ENCODE data around the gene TSHZ2.

The TSHZ2 gene

GRCh38 chr20:53298260-53298659, 326.1 kb downstream of the TSHZ2 start:
- no peak overlapping the region for H3K27ac ChIP-seq
- TF ChIP-seq ZFX (IDR thresholded peaks at IDR 0.05) = no peak
- TF ChIP-seq CTCF (conservative IDR thresholded peaks at IDR 0.05) = no peak

GRCh38 chr20:53298911-53299310, 326.8 kb downstream of the TSHZ2 start:
- no peak for TF ChIP-seq CTCF (conservative IDR thresholded peaks at IDR 0.05)
- H3K27ac ChIP-seq = no peak overlapping the region

GRCh38 chr20:53299831-53300230, 327.7 kb downstream of the TSHZ2 start:
- TF ChIP-seq CTCF (conservative IDR thresholded peaks at IDR 0.05) = no peak
- no peak for TF ChIP-seq ZFX (IDR thresholded peaks at IDR 0.05)

GRCh38 chr20:53301869-53302268, 329.7 kb downstream of the TSHZ2 start:
- TF ChIP-seq ZFX (IDR thresholded peaks at IDR 0.05) = no peak
- no peak for TF ChIP-seq CTCF (conservative IDR thresholded peaks at IDR 0.05)
- no peak overlapping the region for H3K27ac ChIP-seq

More at GRCh38 chr20:53299831-53300230, 327.7 kb downstream of the TSHZ2 start:
- no peak overlapping the region for H3K27ac ChIP-seq

GRCh38 chr20:53302695-53303412, 330.7 kb downstream of the TSHZ2 start:
- no peak for TF ChIP-seq CTCF (conservative IDR thresholded peaks at IDR 0.05)
- no peak for TF ChIP-seq ZFX (IDR thresholded peaks at IDR 0.05)
- no peak overlapping the region for H3K27ac ChIP-seq

- no peak overlapping the region for H3K27ac ChIP-seq
- TF ChIP-seq CTCF (conservative IDR thresholded peaks at IDR 0.05) (no peak), ZFX (IDR thresholded peaks at IDR 0.05) (no peak)
Observed at GRCh38 chr20:53303413-53303760, 331.2 kb downstream of the TSHZ2 start.

GRCh38 chr20:53304146-53304545, 332.0 kb downstream of the TSHZ2 start:
- TF ChIP-seq ZFX (IDR thresholded peaks at IDR 0.05) (no peak), CTCF (conservative IDR thresholded peaks at IDR 0.05) (no peak)

More at GRCh38 chr20:53304146-53304545, 332.0 kb downstream of the TSHZ2 start:
- no peak overlapping the region for H3K27ac ChIP-seq

Measured in C4-2B (cell line).